NCI-H446 (cell line): ENCODE results near the gene KICS2.

ENCODE experiments used
- DNase-seq, 2 experiments: peaks; one replicate each; lab custom pipeline; 2025; lab: John Stamatoyannopoulos, UW

The KICS2 gene

DNA sequence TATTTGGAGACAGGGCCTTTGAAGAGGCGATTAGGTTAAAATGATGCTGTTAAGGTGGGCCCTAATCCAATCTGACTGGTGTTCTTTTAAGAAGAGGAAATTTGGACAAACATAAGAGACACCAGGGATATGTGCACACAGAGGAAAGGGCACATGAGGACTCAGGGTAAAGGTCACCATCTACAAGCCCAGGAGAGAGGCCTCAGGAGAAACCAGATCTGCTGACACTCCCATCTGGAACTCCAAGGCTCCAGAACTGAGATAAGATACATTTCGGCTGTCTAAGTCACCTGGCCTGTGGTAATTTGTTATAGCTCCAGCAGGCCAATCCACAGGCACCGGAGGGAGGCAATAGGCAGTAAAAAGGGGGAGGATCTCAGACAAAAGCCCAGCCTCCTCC, 48.6 kb downstream of the KICS2 start:
- no peak for DNase-seq
